Gastrocnemius medialis (tissue), 4 donors: ENCODE results near the gene SPR. TPM values are rescaled to one million over a fixed set of nuclear protein-coding genes. Genes with fewer than 3 reads are reported as not detected.
A peak's percentile ranks its signal among the peaks of the same experiment; 100 is the strongest.

Source experiments
- ATAC-seq, 2 donors: fragments of 150-250 bp; one replicate each; pipeline ENCODE4 v1.9.1; 2016
- DNase-seq, 2 donors: peaks; one replicate each; pipeline ENCODE4 v3.0.0-alpha.2; 2019
- H3K27ac ChIP-seq, 4 donors: fragments of 200-600 bp; sonication (generic); 1 replicate in 1 of 4; 2 replicates in 3 of 4; pipeline ENCODE4 v1.5.1; 2016 to 2018; ENCODE audit warnings: mild to moderate bottlenecking in 2 of 4, moderate library complexity in 1 of 4
- H3K27me3 ChIP-seq, 3 donors: fragments of 200-600 bp; sonication (generic) in 2 of 3; 1 replicate in 1 of 3; 2 replicates in 2 of 3; pipeline versions ENCODE4 v1.5.1 to v1.6.0; 2016 to 2019; ENCODE audit warnings: mild to moderate bottlenecking in 1 of 3, moderate library complexity in 1 of 3
- H3K36me3 ChIP-seq, 2 donors: fragments of 200-600 bp; sonication (generic) in 1 of 2; one replicate each; pipeline ENCODE4 v1.5.1; 2017 to 2018
- H3K4me1 ChIP-seq, 2 donors: fragments of 200-600 bp; sonication (generic) in 1 of 2; one replicate each; pipeline ENCODE4 v1.5.1; 2016 to 2017; ENCODE audit warnings: mild to moderate bottlenecking in 2 of 2
- H3K4me3 ChIP-seq, 4 donors: fragments of 200-600 bp; sonication (generic) in 3 of 4; 1 replicate in 1 of 4; 2 replicates in 3 of 4; pipeline ENCODE4 v1.5.1; 2016 to 2019; ENCODE audit warnings: mild to moderate bottlenecking in 2 of 4
- H3K9me3 ChIP-seq, 3 donors: fragments of 200-600 bp; sonication (generic) in 2 of 3; 1 replicate in 1 of 3; 2 replicates in 2 of 3; pipeline ENCODE4 v1.5.1; 2016 to 2019
- CTCF ChIP-seq, 5 experiments: fragments of 450-650 bp in 3 of 5; fragments of 200-600 bp in 2 of 5; sonication (generic) in 2 of 5; IDR thresholded peaks in 4 of 5; conservative IDR thresholded peaks in 1 of 5; 1 replicate in 4 of 5; 2 replicates in 1 of 5; pipeline ENCODE4 v1.5.1; 2016 to 2019; ENCODE audit warnings: antibody characterized with exemption in 5 of 5, mild to moderate bottlenecking in 3 of 5, moderate library complexity in 3 of 5
- POLR2A ChIP-seq, 2 donors: fragments of 450-650 bp; IDR thresholded peaks; one replicate each; pipeline ENCODE4 v1.6.1; 2017; ENCODE audit warnings: antibody characterized with exemption in 2 of 2, mild to moderate bottlenecking in 2 of 2, moderate library complexity in 2 of 2
- in situ Hi-C, 4 donors: fragments of 200-750 bp; cut with MboI; loops; one replicate each; pipeline versions ENCODE4 v1.15.0 to v1.8.0; 2017; ENCODE audit warnings: low sequenced_read_pairs in 4 of 4
- intact Hi-C: fragments of 100-400 bp; cut with DNase I; formaldehyde crosslinking; loops from one replicate; pipeline ENCODE4 v1.15.1; 2023; ENCODE audit warnings: low total_unique reads
- total RNA-seq, 4 donors: library from RNA; depleted of rRNA; stranded (reverse); fragments of >200 nt; gene quantifications; one replicate each; pipeline versions ENCODE4 v1.1.0 to v1.2.3, GENCODE V29; 2016

Gene SPR
- total RNA-seq, 4 donors from 2014 or later = 22.8 to 71.0 (median 33.6) TPM

GRCh38 chr2:72851333-72851732, 35.9 kb upstream of the SPR start:
- Histone ChIP-seq H3K36me3 (no peaks in the 10 kb centered on the region), H3K4me3 (no peak overlapping the region), H3K27me3 (peaks cover under 1 to 7% (median 3%) of the 10 kb centered on the region in 3 donors), H3K27ac (no peak overlapping the region), H3K9me3 (no peaks in the 10 kb centered on the region), H3K4me1 (no peaks in the 10 kb centered on the region)
- ATAC-seq (no peak), DNase-seq (no peak)
- no peak for TF ChIP-seq CTCF (IDR thresholded peaks at IDR 0.05 in 4 of 5, conservative IDR thresholded peaks at IDR 0.05 in 1 of 5)
- TF ChIP-seq POLR2A (IDR thresholded peaks at IDR 0.05) = no peak
- intact Hi-C loops = no loop called here
- in situ Hi-C loops = no loop called here

GRCh38 chr2:72859831-72860262, 27.4 kb upstream of the SPR start:
- Histone ChIP-seq H3K9me3 (no peaks in the 10 kb centered on the region), H3K4me1 (peaks cover 0 to 8% of the 10 kb centered on the region in 2 donors), H3K27ac (no peak overlapping the region), H3K36me3 (no peaks in the 10 kb centered on the region), H3K27me3 (peaks cover 6 to 20% (median 16%) of the 10 kb centered on the region in 3 donors), H3K4me3 (no peak overlapping the region)
- intact Hi-C loops = no loop called here
- peak in 1 of 2 donors; percentile 69 for ATAC-seq
- in situ Hi-C loops = loop anchor here in 2 of 4 donors (5.0 kb wide), 2 partner anchors 88 to 93 kb away; no protein-coding TSS in a partner anchor
- DNase-seq = peak; percentile 16 to 26
- peak; percentile 29 to 65 (median 50) for TF ChIP-seq CTCF (IDR thresholded peaks at IDR 0.05 in 4 of 5, conservative IDR thresholded peaks at IDR 0.05 in 1 of 5)
- TF ChIP-seq POLR2A (IDR thresholded peaks at IDR 0.05) = no peak

- in situ Hi-C loops (no loop called here), intact Hi-C loops (loop anchor here (1.0 kb wide), 2 partner anchors 25 to 91 kb away; partner anchors contain the start of gene SPR)
- H3K9me3 ChIP-seq = no peaks in the 10 kb centered on the region
- H3K4me3 ChIP-seq = peak overlapping the region in 3 of 4 donors; percentile 20 to 37 (median 29)
- H3K27ac ChIP-seq = no peak overlapping the region
- H3K36me3 ChIP-seq = no peaks in the 10 kb centered on the region
- H3K4me1 ChIP-seq = peaks cover 0 to 8% of the 10 kb centered on the region in 2 donors
- DNase-seq = peak; percentile 62 to 78
- peaks cover 4 to 11% (median 8%) of the 10 kb centered on the region in 3 donors for H3K27me3 ChIP-seq
- peak; percentile 96 to 99 for ATAC-seq
- TF ChIP-seq CTCF (IDR thresholded peaks at IDR 0.05 in 4 of 5, conservative IDR thresholded peaks at IDR 0.05 in 1 of 5) (peak; percentile 81 to 99 (median 88)), POLR2A (IDR thresholded peaks at IDR 0.05) (no peak)
These were observed 24.8 kb upstream of the SPR start for GRCh38 chr2:72862239-72862988.

GRCh38 chr2:72863046-72863445, 24.2 kb upstream of the SPR start:
- intact Hi-C loops = no loop called here
- in situ Hi-C loops = no loop called here

More at GRCh38 chr2:72863046-72863445, 24.2 kb upstream of the SPR start:
- Histone ChIP-seq H3K9me3 (no peaks in the 10 kb centered on the region), H3K27ac (no peak overlapping the region), H3K4me1 (peaks cover 0 to 8% of the 10 kb centered on the region in 2 donors), H3K4me3 (no peak overlapping the region), H3K36me3 (no peaks in the 10 kb centered on the region), H3K27me3 (peaks cover 4 to 11% (median 8%) of the 10 kb centered on the region in 3 donors)
- no peak for ATAC-seq
- TF ChIP-seq CTCF (IDR thresholded peaks at IDR 0.05 in 4 of 5, conservative IDR thresholded peaks at IDR 0.05 in 1 of 5) (no peak), POLR2A (IDR thresholded peaks at IDR 0.05) (no peak)
- DNase-seq = no peak
